ENCODE measurements around the gene ANXA5. TPM values are rescaled to one million over a fixed set of nuclear protein-coding genes. Genes with fewer than 3 reads are reported as not detected.
A peak's percentile ranks its signal among the peaks of the same experiment; 100 is the strongest.

ANXA5 gene
- total and polyA plus RNA-seq, 9 of the 15 experiments (the other 6 are each of a cell fraction or from before 2014, with no cell fraction given): 49.9 to 131 (median 84.5) TPM

DNA sequence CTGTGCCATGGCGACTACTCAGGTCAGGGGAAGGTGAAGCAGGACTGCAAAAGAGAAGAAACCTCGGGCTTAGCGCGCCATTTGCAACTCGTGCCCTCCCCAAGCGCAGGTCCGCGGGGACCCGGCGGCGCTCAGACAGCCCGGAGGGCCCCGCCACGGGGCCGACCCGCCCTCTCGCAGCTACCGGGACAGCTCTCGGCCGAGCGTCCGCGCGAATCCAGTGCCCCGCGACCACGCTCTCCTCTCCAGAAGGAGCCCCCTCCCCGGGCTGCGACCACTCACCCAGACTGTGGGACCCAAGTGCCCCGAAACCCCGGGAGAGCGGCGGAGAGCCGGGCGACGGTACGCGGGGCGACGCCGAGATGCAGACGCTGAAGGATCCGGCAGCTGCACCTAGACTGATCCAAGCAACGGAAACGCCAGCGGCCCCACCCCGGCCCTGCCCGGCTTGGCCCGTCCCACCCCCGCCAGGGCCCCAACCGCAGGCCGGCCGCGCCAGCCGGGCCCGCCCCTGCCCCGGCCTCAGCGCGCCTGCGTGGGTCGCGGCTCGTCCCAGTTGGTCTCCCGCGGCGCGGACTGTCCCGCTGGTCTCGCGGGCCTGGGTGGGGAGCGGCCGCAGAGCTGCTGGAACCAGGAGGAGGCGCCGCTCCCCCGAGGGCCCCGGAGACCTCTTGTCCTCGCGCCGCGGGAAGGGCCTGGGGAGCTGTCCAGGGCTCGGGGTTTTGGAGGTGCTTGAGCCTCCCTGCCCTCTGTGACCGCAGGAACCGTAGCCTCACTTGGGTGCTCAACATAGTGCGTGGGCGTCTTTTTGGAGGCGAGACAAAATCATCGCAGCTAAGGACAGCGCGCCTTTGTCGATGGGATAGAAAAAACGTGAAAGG is at the start of gene ANXA5 (continued):
- TF ChIP-seq, protein P1, sequence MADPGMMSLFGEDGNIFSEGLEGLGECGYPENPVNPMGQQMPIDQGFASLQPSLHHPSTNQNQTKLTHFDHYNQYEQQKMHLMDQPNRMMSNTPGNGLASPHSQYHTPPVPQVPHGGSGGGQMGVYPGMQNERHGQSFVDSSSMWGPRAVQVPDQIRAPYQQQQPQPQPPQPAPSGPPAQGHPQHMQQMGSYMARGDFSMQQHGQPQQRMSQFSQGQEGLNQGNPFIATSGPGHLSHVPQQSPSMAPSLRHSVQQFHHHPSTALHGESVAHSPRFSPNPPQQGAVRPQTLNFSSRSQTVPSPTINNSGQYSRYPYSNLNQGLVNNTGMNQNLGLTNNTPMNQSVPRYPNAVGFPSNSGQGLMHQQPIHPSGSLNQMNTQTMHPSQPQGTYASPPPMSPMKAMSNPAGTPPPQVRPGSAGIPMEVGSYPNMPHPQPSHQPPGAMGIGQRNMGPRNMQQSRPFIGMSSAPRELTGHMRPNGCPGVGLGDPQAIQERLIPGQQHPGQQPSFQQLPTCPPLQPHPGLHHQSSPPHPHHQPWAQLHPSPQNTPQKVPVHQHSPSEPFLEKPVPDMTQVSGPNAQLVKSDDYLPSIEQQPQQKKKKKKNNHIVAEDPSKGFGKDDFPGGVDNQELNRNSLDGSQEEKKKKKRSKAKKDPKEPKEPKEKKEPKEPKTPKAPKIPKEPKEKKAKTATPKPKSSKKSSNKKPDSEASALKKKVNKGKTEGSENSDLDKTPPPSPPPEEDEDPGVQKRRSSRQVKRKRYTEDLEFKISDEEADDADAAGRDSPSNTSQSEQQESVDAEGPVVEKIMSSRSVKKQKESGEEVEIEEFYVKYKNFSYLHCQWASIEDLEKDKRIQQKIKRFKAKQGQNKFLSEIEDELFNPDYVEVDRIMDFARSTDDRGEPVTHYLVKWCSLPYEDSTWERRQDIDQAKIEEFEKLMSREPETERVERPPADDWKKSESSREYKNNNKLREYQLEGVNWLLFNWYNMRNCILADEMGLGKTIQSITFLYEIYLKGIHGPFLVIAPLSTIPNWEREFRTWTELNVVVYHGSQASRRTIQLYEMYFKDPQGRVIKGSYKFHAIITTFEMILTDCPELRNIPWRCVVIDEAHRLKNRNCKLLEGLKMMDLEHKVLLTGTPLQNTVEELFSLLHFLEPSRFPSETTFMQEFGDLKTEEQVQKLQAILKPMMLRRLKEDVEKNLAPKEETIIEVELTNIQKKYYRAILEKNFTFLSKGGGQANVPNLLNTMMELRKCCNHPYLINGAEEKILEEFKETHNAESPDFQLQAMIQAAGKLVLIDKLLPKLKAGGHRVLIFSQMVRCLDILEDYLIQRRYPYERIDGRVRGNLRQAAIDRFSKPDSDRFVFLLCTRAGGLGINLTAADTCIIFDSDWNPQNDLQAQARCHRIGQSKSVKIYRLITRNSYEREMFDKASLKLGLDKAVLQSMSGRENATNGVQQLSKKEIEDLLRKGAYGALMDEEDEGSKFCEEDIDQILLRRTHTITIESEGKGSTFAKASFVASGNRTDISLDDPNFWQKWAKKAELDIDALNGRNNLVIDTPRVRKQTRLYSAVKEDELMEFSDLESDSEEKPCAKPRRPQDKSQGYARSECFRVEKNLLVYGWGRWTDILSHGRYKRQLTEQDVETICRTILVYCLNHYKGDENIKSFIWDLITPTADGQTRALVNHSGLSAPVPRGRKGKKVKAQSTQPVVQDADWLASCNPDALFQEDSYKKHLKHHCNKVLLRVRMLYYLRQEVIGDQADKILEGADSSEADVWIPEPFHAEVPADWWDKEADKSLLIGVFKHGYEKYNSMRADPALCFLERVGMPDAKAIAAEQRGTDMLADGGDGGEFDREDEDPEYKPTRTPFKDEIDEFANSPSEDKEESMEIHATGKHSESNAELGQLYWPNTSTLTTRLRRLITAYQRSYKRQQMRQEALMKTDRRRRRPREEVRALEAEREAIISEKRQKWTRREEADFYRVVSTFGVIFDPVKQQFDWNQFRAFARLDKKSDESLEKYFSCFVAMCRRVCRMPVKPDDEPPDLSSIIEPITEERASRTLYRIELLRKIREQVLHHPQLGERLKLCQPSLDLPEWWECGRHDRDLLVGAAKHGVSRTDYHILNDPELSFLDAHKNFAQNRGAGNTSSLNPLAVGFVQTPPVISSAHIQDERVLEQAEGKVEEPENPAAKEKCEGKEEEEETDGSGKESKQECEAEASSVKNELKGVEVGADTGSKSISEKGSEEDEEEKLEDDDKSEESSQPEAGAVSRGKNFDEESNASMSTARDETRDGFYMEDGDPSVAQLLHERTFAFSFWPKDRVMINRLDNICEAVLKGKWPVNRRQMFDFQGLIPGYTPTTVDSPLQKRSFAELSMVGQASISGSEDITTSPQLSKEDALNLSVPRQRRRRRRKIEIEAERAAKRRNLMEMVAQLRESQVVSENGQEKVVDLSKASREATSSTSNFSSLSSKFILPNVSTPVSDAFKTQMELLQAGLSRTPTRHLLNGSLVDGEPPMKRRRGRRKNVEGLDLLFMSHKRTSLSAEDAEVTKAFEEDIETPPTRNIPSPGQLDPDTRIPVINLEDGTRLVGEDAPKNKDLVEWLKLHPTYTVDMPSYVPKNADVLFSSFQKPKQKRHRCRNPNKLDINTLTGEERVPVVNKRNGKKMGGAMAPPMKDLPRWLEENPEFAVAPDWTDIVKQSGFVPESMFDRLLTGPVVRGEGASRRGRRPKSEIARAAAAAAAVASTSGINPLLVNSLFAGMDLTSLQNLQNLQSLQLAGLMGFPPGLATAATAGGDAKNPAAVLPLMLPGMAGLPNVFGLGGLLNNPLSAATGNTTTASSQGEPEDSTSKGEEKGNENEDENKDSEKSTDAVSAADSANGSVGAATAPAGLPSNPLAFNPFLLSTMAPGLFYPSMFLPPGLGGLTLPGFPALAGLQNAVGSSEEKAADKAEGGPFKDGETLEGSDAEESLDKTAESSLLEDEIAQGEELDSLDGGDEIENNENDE (IDR thresholded peaks at IDR 0.05; ENCODE audit: low read depth, low read length): no peak
- TF ChIP-seq, protein P2, sequence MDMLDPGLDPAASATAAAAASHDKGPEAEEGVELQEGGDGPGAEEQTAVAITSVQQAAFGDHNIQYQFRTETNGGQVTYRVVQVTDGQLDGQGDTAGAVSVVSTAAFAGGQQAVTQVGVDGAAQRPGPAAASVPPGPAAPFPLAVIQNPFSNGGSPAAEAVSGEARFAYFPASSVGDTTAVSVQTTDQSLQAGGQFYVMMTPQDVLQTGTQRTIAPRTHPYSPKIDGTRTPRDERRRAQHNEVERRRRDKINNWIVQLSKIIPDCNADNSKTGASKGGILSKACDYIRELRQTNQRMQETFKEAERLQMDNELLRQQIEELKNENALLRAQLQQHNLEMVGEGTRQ (CRISPR knock-in tag; IDR thresholded peaks at IDR 0.05): no peak
- TF ChIP-seq ZNF217 (CRISPR knock-in tag; IDR thresholded peaks at IDR 0.05): no peak
- peak; percentile 78 for TF ChIP-seq SUPT5H (IDR thresholded peaks at IDR 0.05)
- TF ChIP-seq, protein P3, sequence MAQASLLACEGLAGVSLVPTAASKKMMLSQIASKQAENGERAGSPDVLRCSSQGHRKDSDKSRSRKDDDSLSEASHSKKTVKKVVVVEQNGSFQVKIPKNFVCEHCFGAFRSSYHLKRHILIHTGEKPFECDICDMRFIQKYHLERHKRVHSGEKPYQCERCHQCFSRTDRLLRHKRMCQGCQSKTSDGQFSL (CRISPR knock-in tag; IDR thresholded peaks at IDR 0.05): no peak
- TF ChIP-seq, protein P3 (tag; IDR thresholded peaks at IDR 0.05): no peak; a peak in 1 of 4 replicates
- TF ChIP-seq, protein P4, sequence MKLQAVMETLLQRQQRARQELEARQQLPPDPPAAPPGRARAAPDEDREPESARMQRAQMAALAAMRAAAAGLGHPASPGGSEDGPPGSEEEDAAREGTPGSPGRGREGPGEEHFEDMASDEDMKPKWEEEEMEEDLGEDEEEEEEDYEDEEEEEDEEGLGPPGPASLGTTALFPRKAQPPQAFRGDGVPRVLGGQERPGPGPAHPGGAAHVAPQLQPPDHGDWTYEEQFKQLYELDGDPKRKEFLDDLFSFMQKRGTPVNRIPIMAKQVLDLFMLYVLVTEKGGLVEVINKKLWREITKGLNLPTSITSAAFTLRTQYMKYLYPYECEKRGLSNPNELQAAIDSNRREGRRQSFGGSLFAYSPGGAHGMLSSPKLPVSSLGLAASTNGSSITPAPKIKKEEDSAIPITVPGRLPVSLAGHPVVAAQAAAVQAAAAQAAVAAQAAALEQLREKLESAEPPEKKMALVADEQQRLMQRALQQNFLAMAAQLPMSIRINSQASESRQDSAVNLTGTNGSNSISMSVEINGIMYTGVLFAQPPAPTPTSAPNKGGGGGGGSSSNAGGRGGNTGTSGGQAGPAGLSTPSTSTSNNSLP (IDR thresholded peaks at IDR 0.05; ENCODE audit: borderline replicate concordance, low read depth, low read length): no peak
- TF ChIP-seq SMC3 (conservative IDR thresholded peaks at IDR 0.05; ENCODE audit: insufficient read depth, low read depth, low read length): peak; percentile 30; the same call in 1 of the 2 replicates
